Superior temporal gyrus (tissue), 1 donor: Measurements from ENCODE around the gene CDKAL1.

Source experiments
- DNase-seq: peaks from one replicate; pipeline ENCODE4 v3.0.0-alpha.2; 2016; ENCODE audit errors: extremely low spot score

Gene CDKAL1

DNA sequence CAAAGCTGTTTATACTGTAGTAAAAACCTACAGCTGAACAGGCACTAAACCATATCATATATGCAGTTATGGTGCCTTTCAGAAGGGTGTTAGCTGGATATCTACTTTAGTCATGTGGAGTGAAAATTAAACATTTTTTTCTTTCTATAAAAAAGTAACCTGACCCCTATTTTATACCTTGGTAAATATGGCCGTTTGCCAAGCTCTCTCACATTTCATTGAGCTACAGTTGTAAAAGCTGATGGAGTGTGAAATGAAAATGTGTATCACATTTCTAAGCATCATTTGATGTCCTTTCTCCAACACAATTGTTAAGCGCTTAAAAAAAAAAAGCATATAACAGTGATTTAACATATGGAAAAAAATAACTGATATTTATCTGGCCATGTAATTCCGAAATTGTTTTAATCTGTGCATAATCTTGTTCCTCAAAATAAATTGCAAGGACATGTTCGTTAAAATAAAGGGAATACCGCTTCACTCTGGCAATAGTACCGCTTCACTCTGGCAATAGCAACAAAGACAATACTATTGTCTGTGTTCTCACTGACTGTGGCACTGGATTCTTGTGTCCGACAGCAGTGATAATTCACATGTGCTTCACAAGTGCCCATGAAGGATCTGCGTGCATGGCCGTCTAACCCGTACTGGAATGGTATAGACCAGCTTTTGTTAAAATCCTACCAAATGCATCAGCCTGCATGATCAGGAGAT is 667.5 kb downstream of the CDKAL1 start:
- peak; percentile 41 for DNase-seq

DNA sequence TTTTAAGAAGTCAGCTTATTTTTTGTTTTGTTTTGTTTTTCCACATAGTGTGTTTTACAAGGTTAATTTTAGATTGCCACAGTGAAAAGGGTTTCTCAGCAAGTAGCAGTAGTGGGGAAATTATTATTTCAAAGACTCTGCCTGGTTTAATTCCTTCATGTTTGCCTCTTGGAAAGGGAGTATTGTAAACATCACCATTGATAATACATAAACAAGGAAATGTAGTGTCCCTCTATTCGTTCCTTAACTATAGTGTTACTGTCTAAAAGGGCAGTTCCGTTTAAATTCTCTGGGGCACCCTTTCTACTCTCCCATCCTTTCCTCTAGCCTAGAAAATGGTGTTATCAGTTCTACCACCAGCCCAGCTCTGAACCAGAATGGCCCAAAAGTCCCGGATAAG is 668.3 kb downstream of the CDKAL1 start:
- DNase-seq = no peak

GRCh38 chr6:21204951-21205350 is 670.7 kb downstream of the CDKAL1 start:
- DNase-seq = no peak

DNA sequence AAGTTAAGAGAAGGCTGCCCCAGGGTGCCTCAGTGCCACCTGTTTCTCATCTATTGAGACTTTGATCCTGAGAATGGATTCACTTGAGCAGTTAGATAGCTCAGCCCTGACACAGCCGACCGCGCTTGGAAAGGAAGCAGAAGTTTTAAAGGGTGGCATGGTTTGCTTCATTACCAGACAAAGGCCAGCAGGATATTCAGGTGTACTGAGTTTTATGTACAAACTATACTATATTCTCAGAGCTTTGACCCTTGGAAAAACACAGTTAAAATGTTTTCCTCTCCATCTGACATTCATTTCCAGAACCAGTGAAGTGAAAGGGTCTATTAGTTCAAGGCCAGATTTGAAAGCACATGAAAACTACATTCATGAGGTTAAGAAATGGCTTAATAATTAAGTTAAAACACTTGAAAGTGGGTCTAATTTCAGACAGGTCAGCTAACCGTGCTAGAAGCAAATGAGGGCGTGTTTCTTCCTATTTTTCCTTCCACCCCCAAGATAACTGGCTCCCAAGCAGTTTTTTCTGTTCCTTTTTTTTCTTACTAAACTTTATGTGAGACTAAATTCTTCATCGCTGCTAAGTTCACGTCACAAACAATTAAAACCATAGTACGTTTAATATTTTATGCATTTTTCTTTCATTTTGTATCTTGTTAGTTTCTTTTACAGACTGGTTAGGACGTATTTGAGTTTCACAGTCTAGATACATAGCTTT is 674.0 kb downstream of the CDKAL1 start:
- DNase-seq = no peak

DNA sequence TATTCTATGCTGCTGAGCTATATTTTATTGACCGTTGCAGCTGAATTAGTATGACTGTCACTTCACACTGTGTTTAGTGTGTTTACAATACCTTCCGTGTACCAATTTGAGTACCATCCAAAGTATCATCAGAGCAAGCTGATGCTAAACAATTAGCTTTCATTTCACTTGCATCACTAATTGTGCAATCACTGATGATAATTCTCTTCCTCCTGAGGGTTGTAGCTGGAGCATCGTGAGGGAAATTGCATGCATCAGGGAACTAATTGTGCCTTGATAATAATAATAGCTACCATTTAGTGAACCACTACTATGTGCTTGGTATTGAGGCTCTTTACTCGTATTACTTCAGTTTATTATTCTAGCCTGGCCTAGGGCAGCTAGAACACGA is 674.5 kb downstream of the CDKAL1 start:
- no peak for DNase-seq

- DNase-seq = no peak
Measured at GRCh38 chr6:21213492-21213891, 679.2 kb downstream of the CDKAL1 start.

DNA sequence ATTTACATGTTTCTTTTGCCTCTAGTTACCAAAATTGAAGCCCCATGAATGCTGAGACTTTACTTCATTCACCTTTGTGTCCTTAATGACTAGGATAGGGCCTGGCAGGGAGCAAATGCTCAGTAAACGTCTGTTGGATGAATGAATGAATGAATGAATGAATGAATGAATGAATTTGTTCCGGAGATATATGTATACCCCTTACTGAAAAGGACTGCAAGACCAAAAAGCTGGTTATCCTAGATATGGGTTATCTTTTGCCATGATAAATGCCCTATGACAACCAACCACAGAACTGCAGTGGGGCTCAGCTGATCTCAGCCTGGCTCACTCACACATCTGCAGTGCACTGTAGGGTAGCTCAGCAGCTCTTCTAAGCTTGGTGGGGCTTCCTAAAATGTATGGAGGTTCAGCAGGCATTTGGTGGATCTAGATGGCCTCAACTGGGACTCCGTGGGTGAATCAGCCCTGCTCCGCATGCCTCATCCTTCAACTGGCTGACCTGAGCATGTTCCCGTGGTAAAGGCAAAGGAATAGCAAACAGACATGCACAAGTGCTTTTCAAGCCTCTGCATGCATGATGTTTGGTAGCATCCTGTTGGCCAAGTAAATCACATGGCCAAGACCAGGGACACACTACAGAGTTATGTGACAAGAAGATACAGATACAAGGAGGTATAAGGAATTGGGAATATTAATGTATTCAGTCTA is 680.6 kb downstream of the CDKAL1 start:
- no peak for DNase-seq

DNA sequence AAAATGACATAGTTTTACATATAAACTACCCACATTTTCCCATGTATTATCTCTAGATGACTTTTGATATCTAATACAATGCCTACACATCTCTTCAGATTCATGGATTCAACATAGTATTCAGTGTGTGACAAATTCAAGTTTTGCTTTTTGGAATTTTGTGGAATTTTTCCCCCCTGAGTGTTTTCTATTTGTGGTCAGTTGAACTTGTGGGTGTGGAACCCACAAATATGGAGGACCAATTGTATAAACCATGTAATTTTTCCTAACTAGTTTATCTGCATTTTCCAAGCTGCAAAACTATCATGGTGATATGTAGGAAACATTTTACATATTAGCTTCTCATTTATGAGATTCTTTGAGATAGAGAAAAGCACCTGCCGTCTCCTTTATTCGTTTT is 685.0 kb downstream of the CDKAL1 start:
- no peak for DNase-seq

- DNase-seq = no peak
Measured at GRCh38 chr6:21219856-21220255, 685.6 kb downstream of the CDKAL1 start.

DNA sequence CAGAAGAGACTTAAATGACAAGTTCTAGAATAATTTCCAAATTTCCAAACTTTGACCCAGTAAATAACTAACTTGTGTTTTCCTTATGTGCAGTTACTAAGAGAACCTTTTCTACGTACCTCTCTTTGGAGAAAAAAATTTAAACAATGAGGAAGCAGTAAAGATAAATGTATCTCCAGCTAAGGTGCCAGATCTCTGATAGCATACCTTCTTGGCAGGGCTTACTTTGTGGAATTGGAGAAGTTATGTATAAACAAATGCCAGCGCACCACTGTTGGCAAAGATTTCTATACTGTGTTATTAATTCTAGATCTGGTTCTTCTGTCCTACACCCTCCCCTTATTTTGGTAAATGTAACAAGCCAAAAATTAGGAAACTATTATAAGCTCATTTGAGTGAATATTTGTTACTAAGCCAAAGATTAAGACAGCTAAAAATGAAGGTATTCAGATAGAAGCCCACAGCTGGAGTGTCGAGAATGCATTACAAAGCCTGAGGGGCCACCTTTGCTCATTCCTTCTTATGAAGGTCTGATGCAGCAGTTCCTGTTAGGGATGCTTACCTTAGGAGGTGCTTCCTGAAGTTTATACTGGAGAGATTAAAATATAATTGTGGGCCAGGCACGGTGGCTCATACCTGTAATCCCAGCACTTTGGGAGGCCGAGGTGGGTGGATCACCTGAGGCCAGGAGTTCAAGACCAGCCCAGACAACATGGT is 686.2 kb downstream of the CDKAL1 start:
- no peak for DNase-seq

DNA sequence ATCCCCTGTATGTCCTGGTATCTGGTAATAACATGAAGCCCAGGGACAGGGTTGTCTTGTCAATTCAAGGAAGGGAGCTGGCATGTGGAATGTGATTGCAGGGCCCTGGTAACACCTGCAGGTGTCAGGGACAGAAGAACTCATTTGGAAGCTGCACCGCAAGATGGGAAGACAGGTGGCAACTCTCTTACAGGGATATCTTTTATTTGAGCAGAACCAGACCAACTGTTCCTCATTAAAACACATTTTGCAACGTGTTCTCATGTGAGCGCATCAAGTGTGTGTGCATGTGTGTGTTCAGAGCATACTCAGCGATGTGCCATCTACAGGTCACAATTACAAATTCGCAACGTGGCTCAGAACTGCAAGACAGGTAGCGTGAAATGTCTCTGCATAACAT is 688.4 kb downstream of the CDKAL1 start:
- no peak for DNase-seq

GRCh38 chr6:21225912-21226311 is 691.7 kb downstream of the CDKAL1 start:
- DNase-seq = no peak

DNA sequence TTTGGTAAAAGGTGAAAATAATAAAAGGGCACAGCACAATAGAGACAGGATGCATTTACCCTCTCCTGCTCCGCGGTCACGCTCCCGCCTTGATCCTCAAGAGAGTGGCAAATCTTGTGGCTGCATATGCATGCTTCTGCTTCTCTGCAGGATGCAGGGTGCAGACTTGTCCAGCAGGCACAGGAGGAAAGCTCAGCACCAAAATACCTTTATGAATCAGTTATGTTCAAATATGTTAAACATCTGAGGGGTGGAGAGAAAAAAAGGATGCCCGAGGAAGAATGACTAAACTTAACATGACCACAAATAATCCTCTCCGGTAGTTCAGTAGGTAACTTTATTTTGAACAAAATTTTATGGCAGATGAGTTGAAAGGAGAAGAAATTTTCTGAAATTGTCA is 693.2 kb downstream of the CDKAL1 start:
- DNase-seq = no peak

- DNase-seq = no peak
Measured at GRCh38 chr6:21228411-21228810, 694.2 kb downstream of the CDKAL1 start.

GRCh38 chr6:21228876-21229460 is 694.7 kb downstream of the CDKAL1 start:
- no peak for DNase-seq

DNA sequence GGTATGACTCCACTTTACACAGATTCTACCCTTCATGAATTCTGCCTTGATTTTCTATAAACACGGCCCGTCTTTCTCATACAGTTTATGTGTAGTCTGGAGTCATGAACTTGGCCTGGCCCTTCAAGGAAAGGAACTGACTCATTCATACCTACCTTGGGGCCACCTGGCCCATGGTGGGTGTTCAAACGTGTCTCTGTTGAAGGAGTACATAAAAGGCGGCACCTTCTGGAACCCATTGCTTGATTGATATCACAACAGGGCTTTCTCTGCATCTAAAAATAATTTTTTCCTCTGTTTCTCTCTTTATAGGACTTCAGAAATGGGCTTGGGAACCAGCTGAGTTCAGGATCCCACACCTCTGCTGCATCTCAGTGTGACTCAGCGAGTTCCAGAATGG is 696.3 kb downstream of the CDKAL1 start:
- no peak for DNase-seq

- DNase-seq = no peak
Measured at GRCh38 chr6:21235162-21235561, 700.9 kb downstream of the CDKAL1 start.

GRCh38 chr6:21238208-21238607 is 704.0 kb downstream of the CDKAL1 start:
- DNase-seq = no peak

DNA sequence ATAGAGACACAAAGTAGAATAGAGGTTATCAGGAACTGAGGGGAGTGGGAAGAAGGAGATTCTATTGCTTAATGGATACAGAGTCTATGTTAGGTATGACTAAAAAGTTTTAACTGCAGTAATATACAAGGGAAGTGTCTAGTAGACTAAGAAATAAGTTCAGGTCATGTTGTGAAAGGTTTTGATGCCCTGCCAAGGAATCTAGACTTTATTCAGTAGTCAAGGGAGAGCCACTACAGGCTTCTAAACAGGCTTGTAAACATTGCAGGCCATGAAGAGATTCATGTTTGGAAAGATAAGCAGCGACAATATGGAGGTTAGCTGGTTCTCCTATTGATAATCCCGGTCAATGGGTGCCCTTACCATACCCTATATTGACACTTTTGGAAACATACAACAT is 706.5 kb downstream of the CDKAL1 start:
- no peak for DNase-seq

DNA sequence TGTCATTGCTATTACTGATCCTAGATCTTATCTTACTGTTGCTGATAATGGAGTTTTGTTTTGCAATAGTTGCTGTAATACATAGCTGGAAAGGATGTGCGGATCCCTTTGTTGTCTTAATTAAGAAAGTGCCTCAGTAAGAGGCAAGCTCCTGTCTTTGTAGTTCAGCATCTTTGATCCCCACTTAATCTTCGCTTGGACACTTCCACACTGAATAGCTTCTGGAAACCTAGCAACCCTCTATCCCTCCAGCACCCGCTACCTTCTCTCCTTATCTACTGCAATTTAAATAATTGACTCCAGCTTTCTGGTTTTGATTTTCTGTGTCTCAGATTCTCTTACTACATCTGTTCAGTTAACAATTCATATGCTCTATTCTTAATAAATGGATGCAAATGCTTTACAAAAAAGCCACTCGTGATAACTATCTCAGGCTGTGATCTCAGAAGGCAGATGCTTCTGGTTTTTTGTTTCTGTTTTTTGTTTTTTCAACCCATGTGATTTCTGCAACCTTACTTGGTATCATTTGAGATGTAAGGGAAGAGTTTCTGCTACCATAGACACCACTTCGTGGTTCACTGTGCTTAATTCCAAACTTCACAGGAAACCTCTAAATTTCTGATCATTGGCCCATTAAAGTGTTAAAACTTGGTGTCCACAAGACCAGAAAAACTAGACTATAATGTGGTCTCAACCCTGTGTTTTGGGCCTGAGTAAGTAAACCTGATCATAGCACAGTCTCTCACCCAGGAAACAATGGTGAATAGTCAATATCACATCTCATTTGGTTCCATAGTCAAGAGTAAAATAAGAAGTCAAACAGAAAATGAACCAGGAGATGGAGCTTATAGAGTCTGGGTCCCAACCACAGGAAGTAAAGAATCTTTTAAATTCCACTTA is 707.2 kb downstream of the CDKAL1 start:
- DNase-seq = no peak
